H1 (cell line): Measurements from ENCODE around the gene PTDSS2. TPM values are rescaled to one million over a fixed set of nuclear protein-coding genes. Genes with fewer than 3 reads are reported as not detected.

Experiments used
- CTCF ChIA-PET: fragments of 300-600 bp; sonication (Branson Sonifier 250); formaldehyde crosslinking; loops from one replicate; lab custom pipeline; 2021; ENCODE audit not compliant: partially characterized antibody; lab: Charles Lee
- POLR2A ChIA-PET: fragments of 300-600 bp; sonication (Branson Sonifier 250); formaldehyde crosslinking; loops from one replicate; lab custom pipeline; 2021; ENCODE audit warnings: inconsistent platforms; ENCODE audit not compliant: partially characterized antibody; lab: Charles Lee
- DNase-seq, 2 experiments: peaks; one replicate each; pipeline versions ENCODE4 v3.0.0 to v3.0.0-alpha.2; 2010 to 2022; ENCODE audit warnings: low spot score in 2 of 2, low read depth in 1 of 2, mixed read lengths in 1 of 2
- FAIRE-seq: peaks from 2 replicates; lab custom pipeline; 2011; peaks lifted over from hg19 to GRCh38; lab: Jason Lieb, UNC
- H2AFZ ChIP-seq: 2 replicates; pipeline ENCODE4 v1.8.1; 2012; ENCODE audit warnings: low read length, inconsistent platforms
- H2AK5ac ChIP-seq: 2 replicates; pipeline ENCODE4 v1.6.1; 2013; ENCODE audit warnings: low read depth, low read length
- H2BK120ac ChIP-seq: replicated peaks from 2 replicates; pipeline ENCODE3; 2013; ENCODE audit warnings: low read depth, low read length, inconsistent platforms
- H2BK12ac ChIP-seq: 2 replicates; pipeline ENCODE4 v1.6.1; 2013; ENCODE audit warnings: low read depth, low read length
- H2BK15ac ChIP-seq: 2 replicates; pipeline ENCODE4 v1.6.1; 2013; ENCODE audit warnings: low read length
- H2BK20ac ChIP-seq: 2 replicates; pipeline ENCODE4 v1.6.1; 2013; ENCODE audit warnings: low read length
- H2BK5ac ChIP-seq: 2 replicates; pipeline ENCODE4 v1.6.1; 2013; ENCODE audit warnings: low read depth, low read length
- H3K14ac ChIP-seq: 2 replicates; pipeline ENCODE4 v1.6.1; 2013; ENCODE audit warnings: inconsistent platforms; ENCODE audit not compliant: insufficient read length
- H3K18ac ChIP-seq: 2 replicates; pipeline ENCODE4 v1.6.1; 2013; ENCODE audit warnings: low read length; ENCODE audit errors: extremely low read depth
- H3K23ac ChIP-seq: 2 replicates; pipeline ENCODE4 v1.6.1; 2013; ENCODE audit warnings: inconsistent platforms; ENCODE audit not compliant: insufficient read length
- H3K23me2 ChIP-seq: 2 replicates; pipeline ENCODE4 v1.6.1; 2013; ENCODE audit warnings: low read depth, low read length
- H3K27ac ChIP-seq: 2 replicates; pipeline ENCODE4 v1.6.1; 2011; ENCODE audit warnings: low read depth, low read length, inconsistent platforms
- H3K27me3 ChIP-seq, 4 experiments: replicated peaks in 1 of 4; 1 replicate in 1 of 4; 2 replicates in 3 of 4; pipeline versions ENCODE4 v1.6.1 to v1.8.1; 2011 to 2013; ENCODE audit warnings: low read length in 3 of 4, mild to moderate bottlenecking in 3 of 4, inconsistent platforms in 2 of 4, mixed read lengths in 2 of 4, moderate library complexity in 1 of 4; ENCODE audit not compliant: control insufficient read depth in 3 of 4, insufficient read depth in 3 of 4; ENCODE audit errors: extremely low read depth in 1 of 4
- H3K36me3 ChIP-seq, 4 experiments: 2 replicates each; pipeline versions ENCODE4 v1.6.1 to v1.8.1; 2011 to 2013; ENCODE audit warnings: mild to moderate bottlenecking in 4 of 4, low read length in 3 of 4, moderate library complexity in 2 of 4, control low read depth in 1 of 4, inconsistent platforms in 1 of 4; ENCODE audit not compliant: insufficient read depth in 4 of 4, control insufficient read depth in 2 of 4
- H3K4ac ChIP-seq: replicated peaks from 2 replicates; pipeline ENCODE3; 2013; ENCODE audit warnings: low read length, low read depth, mixed read lengths, inconsistent platforms; ENCODE audit not compliant: insufficient read length
- H3K4me1 ChIP-seq, 4 experiments: replicated peaks in 1 of 4; 1 replicate in 1 of 4; 2 replicates in 3 of 4; pipeline versions ENCODE4 v1.6.1 to v1.8.1; 2011 to 2013; ENCODE audit warnings: low read length in 3 of 4, inconsistent platforms in 2 of 4, mixed read lengths in 1 of 4; ENCODE audit not compliant: insufficient read depth in 4 of 4, control insufficient read depth in 3 of 4
- H3K4me2 ChIP-seq, 2 experiments: 2 replicates each; pipeline versions ENCODE4 v1.6.1 to v1.8.1; 2011 to 2013; ENCODE audit warnings: low read depth in 2 of 2, low read length in 2 of 2, control low read depth in 1 of 2, inconsistent platforms in 1 of 2, mild to moderate bottlenecking in 1 of 2; ENCODE audit not compliant: insufficient read depth in 1 of 2
- H3K4me3 ChIP-seq, 4 experiments: fragments of 200-600, 300-600 bp in 1 of 4; sonication (generic), shearing (Covaris generic), sonication (Bioruptor Twin) in 1 of 4; 2 replicates each; pipeline versions ENCODE4 v1.5.1 to v1.8.1; 2011 to 2016; ENCODE audit warnings: low read length in 4 of 4, low read depth in 3 of 4, control low read depth in 2 of 4, inconsistent platforms in 2 of 4, mild to moderate bottlenecking in 2 of 4, mixed read lengths in 1 of 4, moderate library complexity in 1 of 4; ENCODE audit not compliant: insufficient read depth in 2 of 4; ENCODE audit errors: extremely low read depth in 1 of 4
- H3K56ac ChIP-seq: replicated peaks from 2 replicates; pipeline ENCODE3; 2013; ENCODE audit warnings: low read depth, mild to moderate bottlenecking, mixed read lengths, low read length, inconsistent platforms; ENCODE audit not compliant: insufficient read length
- H3K79me1 ChIP-seq: 2 replicates; pipeline ENCODE4 v1.6.1; 2013; ENCODE audit warnings: low read depth, low read length, control low read depth
- H3K79me2 ChIP-seq, 2 experiments: 2 replicates each; pipeline versions ENCODE4 v1.6.1 to v1.8.1; 2012 to 2013; ENCODE audit warnings: low read length in 2 of 2, mild to moderate bottlenecking in 2 of 2, inconsistent platforms in 1 of 2; ENCODE audit not compliant: insufficient read depth in 2 of 2, control insufficient read depth in 1 of 2
- H3K9ac ChIP-seq, 4 experiments: replicated peaks in 1 of 4; 1 replicate in 1 of 4; 2 replicates in 3 of 4; pipeline versions ENCODE4 v1.6.1 to v1.8.1; 2011 to 2013; ENCODE audit warnings: low read depth in 3 of 4, low read length in 3 of 4, control low read depth in 2 of 4, mild to moderate bottlenecking in 2 of 4, moderate library complexity in 2 of 4, inconsistent platforms in 1 of 4; ENCODE audit errors: extremely low read depth in 1 of 4
- H3K9me3 ChIP-seq, 2 experiments: 2 replicates each; pipeline versions ENCODE4 v1.6.1 to v1.8.1; 2012 to 2013; ENCODE audit warnings: mild to moderate bottlenecking in 2 of 2, moderate library complexity in 2 of 2, control low read depth in 1 of 2, inconsistent platforms in 1 of 2, low read depth in 1 of 2, low read length in 1 of 2, mixed read lengths in 1 of 2; ENCODE audit not compliant: insufficient read depth in 2 of 2
- H4K20me1 ChIP-seq, 2 experiments: replicated peaks in 1 of 2; 2 replicates each; pipeline versions ENCODE3 to v1.8.1; 2011 to 2013; ENCODE audit warnings: inconsistent platforms in 2 of 2, low read length in 2 of 2, mild to moderate bottlenecking in 1 of 2; ENCODE audit not compliant: insufficient read depth in 2 of 2, control insufficient read depth in 1 of 2
- H4K5ac ChIP-seq: 2 replicates; pipeline ENCODE4 v1.6.1; 2013; ENCODE audit warnings: low read length, low read depth, mixed read lengths, inconsistent platforms; ENCODE audit not compliant: insufficient read length
- H4K8ac ChIP-seq: 2 replicates; pipeline ENCODE4 v1.8.0; 2013; ENCODE audit warnings: mild to moderate bottlenecking, moderate library complexity, low read length, inconsistent platforms; ENCODE audit not compliant: insufficient read depth; ENCODE audit errors: extremely low read depth
- H4K91ac ChIP-seq: replicated peaks from 2 replicates; pipeline ENCODE3; 2013; ENCODE audit warnings: low read length, mixed read lengths, inconsistent platforms; ENCODE audit not compliant: insufficient read length
- EZH2 ChIP-seq: fragments of 200-600 bp; sonication (generic); IDR thresholded peaks from 2 replicates; pipeline ENCODE4 v1.7.1; 2012; ENCODE audit warnings: low read depth, mild to moderate bottlenecking, moderate library complexity, low read length, inconsistent platforms; ENCODE audit not compliant: severe bottlenecking
- HDAC6 ChIP-seq: IDR thresholded peaks from one replicate; pipeline ENCODE4 v1.7.1; 2012; ENCODE audit warnings: low read depth, mild to moderate bottlenecking, inconsistent platforms, low read length, moderate library complexity
- SIN3A ChIP-seq, 2 experiments: IDR thresholded peaks in 1 of 2; conservative IDR thresholded peaks in 1 of 2; 2 replicates each; pipeline ENCODE4 v1.6.1; 2011 to 2012; ENCODE audit warnings: low read length in 2 of 2, improper control_type of control experiment in 1 of 2, low read depth in 1 of 2, mild to moderate bottlenecking in 1 of 2
- WGBS, 2 experiments: shearing (Covaris generic) in 1 of 2; methylation state at CpG; one replicate each; pipeline versions ENCODE4 v1.1.6 to v1.1.7; 2013 to 2015; ENCODE audit warnings: low lambda C conversion rate in 2 of 2, mixed read lengths in 2 of 2, inconsistent platforms in 1 of 2, low coverage in 1 of 2, missing lambda C conversion rate in 1 of 2; ENCODE audit not compliant: insufficient replicate concordance in 2 of 2, insufficient coverage in 1 of 2, insufficient read length in 1 of 2; ENCODE audit errors: extremely low coverage in 1 of 2, missing lambda C conversion rate in 1 of 2; 5-methylcytosine and 5-hydroxymethylcytosine counted together
- polyA plus RNA-seq, 7 experiments: library from polyadenylated mRNA; depleted of rRNA in 3 of 7; stranded (reverse) in 5 of 7; unstranded in 2 of 7; fragments of >200 nt in 5 of 7; fragments of 200-250 nt in 2 of 7; gene quantifications; 1 replicate in 5 of 7; 2 replicates in 1 of 7; 4 replicates in 1 of 7; pipeline versions ENCODE4 v1.2.1 to v1.2.3, GENCODE V29; 2011 to 2013; ENCODE audit warnings: missing spikeins in 2 of 7, mixed read lengths in 2 of 7
- total RNA-seq: library from RNA; stranded (reverse); fragmentation: NEBNext Ultra II Directional; extraction: Animal tissue kit (Norgen Biotek cat#: 25700); gene quantifications from 2 replicates; pipeline ENCODE4 v1.2.1, GENCODE V29; 2021

PTDSS2 gene
- total and polyA plus RNA-seq, 2 of the 8 experiments (the other 6 are each of a cell fraction or from before 2014, with no cell fraction given), result 48.7 to 68.2 TPM

- no peak overlapping the region for H3K14ac ChIP-seq
- no peak overlapping the region; the same call in 1 of the 2 replicates for H2AK5ac ChIP-seq
- no peaks in the 10 kb centered on the region for H4K20me1 ChIP-seq
- H3K36me3 ChIP-seq, result no peaks in the 10 kb centered on the region
- H2BK12ac ChIP-seq, result no peak overlapping the region
- 0 out of 7 replicates have a peak, but pooled peaks cover 0 to 3% (median 0%) of the 10 kb centered on the region in 4 experiments for H3K27me3 ChIP-seq
- H3K4me2 ChIP-seq, result no peak overlapping the region
- no peak overlapping the region for H2BK20ac ChIP-seq
- H3K79me1 ChIP-seq, result no peaks in the 10 kb centered on the region
- no peak overlapping the region for H2BK15ac ChIP-seq
- H4K5ac ChIP-seq, result no peak overlapping the region
- H3K4me3 ChIP-seq, result no peak overlapping the region
- H3K4ac ChIP-seq, result no peak overlapping the region
- H2AFZ ChIP-seq, result no peak overlapping the region
- H3K23me2 ChIP-seq, result no peaks in the 10 kb centered on the region
- H3K18ac ChIP-seq, result no peak overlapping the region
- H3K79me2 ChIP-seq, result no peaks in the 10 kb centered on the region
- no peak overlapping the region; a peak in 1 of 7 replicates for H3K9ac ChIP-seq
- peaks cover 3 to 14% of the 10 kb centered on the region in 2 experiments; a peak in 1 of 4 replicates for H3K9me3 ChIP-seq
- H3K56ac ChIP-seq, result no peak overlapping the region
- DNase-seq (no peak), FAIRE-seq (no peak)
- H2BK5ac ChIP-seq, result no peak overlapping the region
- no peak overlapping the region for H4K91ac ChIP-seq
- H3K4me1 ChIP-seq, result no peaks in the 10 kb centered on the region
- no peak overlapping the region for H2BK120ac ChIP-seq
- no peak overlapping the region for H3K23ac ChIP-seq
- ChIA-PET CTCF (interaction anchor here (0.8 to 1.6 kb wide), 6 partner anchors 9 to 124 kb away, joined by 3 to 4 read pairs (median 4); partner anchors contain the start of gene HRAS), POLR2A (interaction anchor here (1.4 to 1.6 kb wide), 2 partner anchors 114 to 117 kb away, joined by 3 read pairs; no protein-coding TSS in a partner anchor)
- no peak overlapping the region; the same call in 1 of the 2 replicates for H4K8ac ChIP-seq
- TF ChIP-seq HDAC6 (no peak), EZH2 (no peak), SIN3A (conservative IDR thresholded peaks at IDR 0.05 in 1 of 2, IDR thresholded peaks at IDR 0.05 in 1 of 2; ENCODE audit: low read depth in 1 of 2, low read length in 2 of 2) (no peak)
- H3K27ac ChIP-seq, result no peak overlapping the region
- 89% methylated on average over 10 of the region's 10 CpGs; no CpG with 5 or more reads in 1 of the 2 experiments for WGBS, 2 experiments
Measured at GRCh38 chr11:521177-521688, 71.2 kb downstream of the PTDSS2 start.
